Activated naive CD4-positive, alpha-beta T cell treated with anti-CD3 and anti-CD28 coated beads, Interleukin-2, amount 50 U/mL, for 24 hours (primary cell): ENCODE results near the gene SMC1B.
A peak's percentile ranks its signal among the peaks of the same experiment; 100 is the strongest.
"Not testable (repeated sequence)": the region's sequence is repeated elsewhere in the genome, so short reads cannot be mapped to it uniquely, and the experiment has no call there.

Experiments used
- H3K27ac Mint-ChIP-seq: one replicate; pipeline ENCODE4 v1.8.0; 2021; ENCODE audit warnings: mild to moderate bottlenecking, mixed read lengths
- H3K27me3 Mint-ChIP-seq: one replicate; pipeline ENCODE4 v1.8.0; 2021; ENCODE audit warnings: mixed read lengths
- H3K36me3 Mint-ChIP-seq: one replicate; pipeline ENCODE4 v1.8.0; 2021; ENCODE audit warnings: mixed read lengths
- H3K4me1 Mint-ChIP-seq: one replicate; pipeline ENCODE4 v1.8.0; 2021; ENCODE audit warnings: mixed read lengths
- H3K4me3 Mint-ChIP-seq: one replicate; pipeline ENCODE4 v1.8.0; 2021; ENCODE audit warnings: mild to moderate bottlenecking, mixed read lengths
- H3K9me3 Mint-ChIP-seq: one replicate; pipeline ENCODE4 v1.8.0; 2021; ENCODE audit warnings: mixed read lengths

Gene SMC1B

GRCh38 chr22:45295492-45295891 is 117.9 kb downstream of the SMC1B start:
- Mint-ChIP-seq H3K4me1 (peaks cover 27% of the 10 kb centered on the region), H3K4me3 (no peak overlapping the region), H3K9me3 (no peaks in the 10 kb centered on the region), H3K36me3 (no peaks in the 10 kb centered on the region), H3K27ac (peak overlapping the region; percentile 73), H3K27me3 (no peaks in the 10 kb centered on the region)

GRCh38 chr22:45295004-45295403 is 118.4 kb downstream of the SMC1B start:
- H3K9me3 Mint-ChIP-seq, H3K4me3 Mint-ChIP-seq, H3K27me3 Mint-ChIP-seq, H3K36me3 Mint-ChIP-seq: not testable (repeated sequence)
- Mint-ChIP-seq H3K4me1 (peaks cover 27% of the 10 kb centered on the region), H3K27ac (peak overlapping the region; percentile 73)
